SK-N-SH (cell line): Measurements from ENCODE around the gene SIN3A. TPM values are rescaled to one million over a fixed set of nuclear protein-coding genes. Genes with fewer than 3 reads are reported as not detected.

Experiments used
- CTCF ChIA-PET: fragments of 300-600, 350-600 bp; formaldehyde crosslinking; extraction: SDS; loops from one replicate; lab custom pipeline; 2021; lab: Yijun Ruan, JAX
- POLR2A ChIA-PET: fragments of 350-600 bp; sonication (Branson Sonifier 250); formaldehyde crosslinking; extraction: SDS; loops from one replicate; lab custom pipeline; 2020; ENCODE audit warnings: antibody characterized with exemption, inconsistent platforms; lab: Yijun Ruan, JAX
- DNase-seq: peaks from one replicate; pipeline ENCODE4 v3.0.0; 2012
- H2AFZ ChIP-seq: fragments of 200-600 bp; sonication (generic); 2 replicates; pipeline ENCODE4 v1.8.1; 2016; ENCODE audit warnings: antibody characterized with exemption, mild to moderate bottlenecking, low read depth
- H3F3A ChIP-seq: fragments of 200-600 bp; sonication (generic); replicated peaks from 2 replicates; pipeline ENCODE3; 2016; ENCODE audit warnings: antibody characterized with exemption, mild to moderate bottlenecking; ENCODE audit not compliant: insufficient read depth
- H3K27ac ChIP-seq, 2 experiments: fragments of 200-500 bp in 1 of 2; fragments of 200-600 bp in 1 of 2; sonication (Bioruptor generic) in 1 of 2; sonication (generic), shearing (Covaris generic) in 1 of 2; 2 replicates each; pipeline versions ENCODE4 v1.5.1 to v1.6.1; 2014 to 2016; ENCODE audit warnings: low read depth in 2 of 2, inconsistent platforms in 1 of 2, low read length in 1 of 2, mild to moderate bottlenecking in 1 of 2, mixed read lengths in 1 of 2
- H3K27me3 ChIP-seq: fragments of 200-600 bp; sonication (generic), shearing (Covaris generic); 2 replicates; pipeline ENCODE4 v1.6.1; 2016; ENCODE audit warnings: mixed run types; ENCODE audit not compliant: insufficient read depth
- H3K36me3 ChIP-seq, 2 experiments: fragments of 200-500 bp in 1 of 2; fragments of 200-600 bp in 1 of 2; sonication (Bioruptor generic) in 1 of 2; sonication (generic) in 1 of 2; replicated peaks in 1 of 2; 2 replicates each; pipeline versions ENCODE3 to v1.5.1; 2014 to 2016; ENCODE audit warnings: low read length in 1 of 2, mild to moderate bottlenecking in 1 of 2; ENCODE audit not compliant: insufficient read depth in 2 of 2, control insufficient read depth in 1 of 2
- H3K4me1 ChIP-seq, 2 experiments: fragments of 200-500 bp in 1 of 2; fragments of 200-600 bp in 1 of 2; sonication (Bioruptor generic) in 1 of 2; sonication (generic), shearing (Covaris generic) in 1 of 2; 2 replicates each; pipeline versions ENCODE4 v1.5.1 to v1.6.1; 2014 to 2016; ENCODE audit warnings: low read depth in 1 of 2, low read length in 1 of 2, mixed run types in 1 of 2; ENCODE audit not compliant: insufficient read depth in 2 of 2, control insufficient read depth in 1 of 2
- H3K4me2 ChIP-seq: fragments of 200-600 bp; sonication (generic), shearing (Covaris generic); 2 replicates; pipeline ENCODE4 v1.6.1; 2017; ENCODE audit warnings: mixed run types
- H3K4me3 ChIP-seq, 2 experiments: fragments of 200-500 bp in 1 of 2; fragments of 200-600 bp in 1 of 2; sonication (Bioruptor generic) in 1 of 2; sonication (generic), shearing (Covaris generic) in 1 of 2; 2 replicates each; pipeline versions ENCODE4 v1.5.1 to v1.8.1; 2014 to 2016; ENCODE audit warnings: low read depth in 2 of 2, inconsistent platforms in 1 of 2, low read length in 1 of 2, mild to moderate bottlenecking in 1 of 2, mixed read lengths in 1 of 2, moderate library complexity in 1 of 2
- H3K79me2 ChIP-seq: fragments of 200-600 bp; sonication (generic); 2 replicates; pipeline ENCODE4 v1.8.1; 2017; ENCODE audit warnings: mild to moderate bottlenecking; ENCODE audit not compliant: insufficient read depth
- H3K9ac ChIP-seq: fragments of 200-600 bp; sonication (generic); 2 replicates; pipeline ENCODE4 v1.6.1; 2017; ENCODE audit warnings: mixed run types
- H3K9me2 ChIP-seq: fragments of 200-600 bp; sonication (generic); 2 replicates; pipeline ENCODE4 v1.6.1; 2017; ENCODE audit warnings: mixed run types
- H3K9me3 ChIP-seq: fragments of 200-600 bp; sonication (generic); 2 replicates; pipeline ENCODE4 v1.6.1; 2017; ENCODE audit warnings: mixed run types, mild to moderate bottlenecking, moderate library complexity
- H4K20me1 ChIP-seq: fragments of 200-600 bp; sonication (generic); 2 replicates; pipeline ENCODE4 v1.6.1; 2017; ENCODE audit warnings: mild to moderate bottlenecking, mixed run types; ENCODE audit not compliant: insufficient read depth
- CHD2 ChIP-seq: fragments of 150-350 bp; IDR thresholded peaks from 2 replicates; pipeline ENCODE4 v1.6.1; 2018; ENCODE audit warnings: low read length; ENCODE audit not compliant: partially characterized antibody
- ELF1 ChIP-seq: IDR thresholded peaks from 2 replicates; pipeline ENCODE4 v1.4.0; 2012
- FOSL2 ChIP-seq: IDR thresholded peaks from 2 replicates; pipeline ENCODE4 v1.4.0; 2012; ENCODE audit warnings: low read depth, mild to moderate bottlenecking, moderate library complexity, borderline replicate concordance
- FOXJ3 ChIP-seq: sonication (generic); formaldehyde crosslinking; IDR thresholded peaks from 2 replicates; pipeline ENCODE4 v1.5.1; 2020; ENCODE audit warnings: mild to moderate bottlenecking, missing genetic modification reagents
- FOXM1 ChIP-seq: IDR thresholded peaks from 2 replicates; pipeline ENCODE4 v1.4.0; 2012; ENCODE audit warnings: low read depth, mild to moderate bottlenecking
- GATA2 ChIP-seq: sonication (generic); formaldehyde crosslinking; IDR thresholded peaks from 2 replicates; pipeline ENCODE4 v1.5.0; 2020; ENCODE audit warnings: mild to moderate bottlenecking, missing genetic modification reagents
- MXI1 ChIP-seq: IDR thresholded peaks from 2 replicates; pipeline ENCODE4 v1.6.1; 2012; ENCODE audit warnings: mild to moderate bottlenecking, low read depth, low read length, improper control_type of control experiment
- POLR2AphosphoS5 ChIP-seq: IDR thresholded peaks from 2 replicates; pipeline ENCODE4 v1.6.1; 2012; ENCODE audit warnings: low read depth, low read length
- RAD21 ChIP-seq: IDR thresholded peaks from 2 replicates; pipeline ENCODE4 v1.6.1; 2012; ENCODE audit warnings: mild to moderate bottlenecking, low read length
- RCOR1 ChIP-seq: fragments of 150-350 bp; IDR thresholded peaks from 2 replicates; pipeline ENCODE4 v1.6.1; 2017; ENCODE audit warnings: antibody characterized with exemption, low read length
- RFX5 ChIP-seq: IDR thresholded peaks from 2 replicates; pipeline ENCODE4 v1.6.1; 2012; ENCODE audit warnings: mild to moderate bottlenecking, improper control_type of control experiment, low read length
- RXRA ChIP-seq: IDR thresholded peaks from 2 replicates; pipeline ENCODE4 v1.4.0; 2012; ENCODE audit warnings: low read depth, mild to moderate bottlenecking, borderline replicate concordance
- SMC3 ChIP-seq: IDR thresholded peaks from 2 replicates; pipeline ENCODE4 v1.6.1; 2012; ENCODE audit warnings: low read depth, low read length, improper control_type of control experiment
- TAF1 ChIP-seq: IDR thresholded peaks from 2 replicates; pipeline ENCODE4 v1.6.1; 2012; ENCODE audit warnings: low read depth, mild to moderate bottlenecking, low read length, moderate library complexity, borderline replicate concordance
- TCF12 ChIP-seq: IDR thresholded peaks from 2 replicates; pipeline ENCODE4 v1.4.0; 2012
- YY1 ChIP-seq: IDR thresholded peaks from 2 replicates; pipeline ENCODE4 v1.4.0; 2012; ENCODE audit warnings: low read depth, mild to moderate bottlenecking
- WGBS: methylation state at CpG from one replicate; pipeline ENCODE4 v1.1.6; 2017; ENCODE audit warnings: low lambda C conversion rate; 5-methylcytosine and 5-hydroxymethylcytosine counted together
- polyA plus RNA-seq, 3 experiments: library from polyadenylated mRNA; depleted of rRNA; stranded (reverse); fragments of >200 nt; gene quantifications; 2 replicates each; pipeline ENCODE4 v1.2.3, GENCODE V29; 2012
- TF ChIP-seq, protein P1 (sequence below): IDR thresholded peaks from 2 replicates; pipeline ENCODE4 v1.4.0; 2012; ENCODE audit warnings: low read depth
- TF ChIP-seq, protein P2 (sequence below): IDR thresholded peaks from 2 replicates; pipeline ENCODE4 v1.4.0; 2012; ENCODE audit warnings: low read depth, borderline replicate concordance
- TF ChIP-seq, protein P3 (sequence below): IDR thresholded peaks from 2 replicates; pipeline ENCODE4; 2012
- TF ChIP-seq, protein P4 (sequence below): IDR thresholded peaks from 2 replicates; pipeline ENCODE4 v1.6.1; 2012; ENCODE audit warnings: mild to moderate bottlenecking, low read depth, low read length, moderate library complexity
- TF ChIP-seq, protein P5 (sequence below): IDR thresholded peaks from 2 replicates; pipeline ENCODE4 v1.4.0; 2012; ENCODE audit warnings: low read depth, borderline replicate concordance
- TF ChIP-seq, protein P6 (sequence below): fragments of 150-350 bp; IDR thresholded peaks from 2 replicates; pipeline ENCODE4 v1.6.1; 2016; ENCODE audit warnings: mild to moderate bottlenecking, low read depth, low read length

SIN3A gene
- polyA plus RNA-seq, 1 of the 3 experiments (the other 2 are of a cell fraction) = 32.2 TPM

DNA sequence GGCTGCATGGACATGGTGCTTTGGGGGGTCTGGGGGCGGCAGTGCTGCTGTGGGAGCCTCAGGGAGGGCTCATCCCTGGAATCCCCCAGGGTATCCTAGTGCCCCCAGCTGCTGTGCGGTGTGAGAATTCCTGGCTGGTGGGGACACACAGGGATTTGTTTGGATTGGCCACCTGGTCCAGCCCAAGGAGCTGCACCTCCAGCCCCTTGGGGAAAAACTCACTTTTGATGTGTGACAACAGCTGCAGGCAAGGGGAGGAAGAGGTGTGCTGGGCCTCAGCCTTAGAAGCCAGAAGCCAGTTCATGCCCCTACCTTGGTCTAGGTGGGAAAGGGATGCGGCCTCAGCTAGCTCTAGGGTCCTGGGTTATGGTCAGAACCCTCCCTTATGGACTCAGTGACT, 124.0 kb downstream of the SIN3A start:
- H3K79me2 ChIP-seq = no peaks in the 10 kb centered on the region
- H3K4me1 ChIP-seq = no peaks in the 10 kb centered on the region
- H2AFZ ChIP-seq = no peak overlapping the region
- no peak overlapping the region for H3K4me2 ChIP-seq
- no peaks in the 10 kb centered on the region for H3K9me3 ChIP-seq
- H3K9me2 ChIP-seq = no peaks in the 10 kb centered on the region
- no peaks in the 10 kb centered on the region for H3F3A ChIP-seq
- no peak for DNase-seq
- POLR2A ChIA-PET = no interaction called here
- TF ChIP-seq ELF1 (no peak), RFX5 (no peak), TCF12 (no peak), RCOR1 (no peak), CHD2 (no peak), YY1 (no peak), SMC3 (no peak), POLR2AphosphoS5 (no peak), MXI1 (no peak), FOXM1 (no peak), FOXJ3 (CRISPR knock-in tag) (no peak), RAD21 (no peak), RXRA (no peak), TAF1 (no peak)
- TF ChIP-seq, protein P1, sequence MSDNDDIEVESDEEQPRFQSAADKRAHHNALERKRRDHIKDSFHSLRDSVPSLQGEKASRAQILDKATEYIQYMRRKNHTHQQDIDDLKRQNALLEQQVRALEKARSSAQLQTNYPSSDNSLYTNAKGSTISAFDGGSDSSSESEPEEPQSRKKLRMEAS = no peak
- TF ChIP-seq, protein P2, sequence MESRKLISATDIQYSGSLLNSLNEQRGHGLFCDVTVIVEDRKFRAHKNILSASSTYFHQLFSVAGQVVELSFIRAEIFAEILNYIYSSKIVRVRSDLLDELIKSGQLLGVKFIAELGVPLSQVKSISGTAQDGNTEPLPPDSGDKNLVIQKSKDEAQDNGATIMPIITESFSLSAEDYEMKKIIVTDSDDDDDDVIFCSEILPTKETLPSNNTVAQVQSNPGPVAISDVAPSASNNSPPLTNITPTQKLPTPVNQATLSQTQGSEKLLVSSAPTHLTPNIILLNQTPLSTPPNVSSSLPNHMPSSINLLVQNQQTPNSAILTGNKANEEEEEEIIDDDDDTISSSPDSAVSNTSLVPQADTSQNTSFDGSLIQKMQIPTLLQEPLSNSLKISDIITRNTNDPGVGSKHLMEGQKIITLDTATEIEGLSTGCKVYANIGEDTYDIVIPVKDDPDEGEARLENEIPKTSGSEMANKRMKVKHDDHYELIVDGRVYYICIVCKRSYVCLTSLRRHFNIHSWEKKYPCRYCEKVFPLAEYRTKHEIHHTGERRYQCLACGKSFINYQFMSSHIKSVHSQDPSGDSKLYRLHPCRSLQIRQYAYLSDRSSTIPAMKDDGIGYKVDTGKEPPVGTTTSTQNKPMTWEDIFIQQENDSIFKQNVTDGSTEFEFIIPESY = no peak
- TF ChIP-seq, protein P3, sequence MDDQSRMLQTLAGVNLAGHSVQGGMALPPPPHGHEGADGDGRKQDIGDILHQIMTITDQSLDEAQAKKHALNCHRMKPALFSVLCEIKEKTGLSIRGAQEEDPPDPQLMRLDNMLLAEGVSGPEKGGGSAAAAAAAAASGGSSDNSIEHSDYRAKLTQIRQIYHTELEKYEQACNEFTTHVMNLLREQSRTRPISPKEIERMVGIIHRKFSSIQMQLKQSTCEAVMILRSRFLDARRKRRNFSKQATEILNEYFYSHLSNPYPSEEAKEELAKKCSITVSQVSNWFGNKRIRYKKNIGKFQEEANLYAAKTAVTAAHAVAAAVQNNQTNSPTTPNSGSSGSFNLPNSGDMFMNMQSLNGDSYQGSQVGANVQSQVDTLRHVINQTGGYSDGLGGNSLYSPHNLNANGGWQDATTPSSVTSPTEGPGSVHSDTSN = no peak
- H3K36me3 ChIP-seq = no peaks in the 10 kb centered on the region
- no peak overlapping the region for H3K27ac ChIP-seq
- no peaks in the 10 kb centered on the region for H4K20me1 ChIP-seq
- 33% methylated on average over 1 of the region's 3 CpGs for WGBS
- H3K9ac ChIP-seq = no peak overlapping the region
- H3K27me3 ChIP-seq = no peaks in the 10 kb centered on the region; the same call in 1 of the 2 replicates
- no peak overlapping the region for H3K4me3 ChIP-seq
- CTCF ChIA-PET = no interaction called here

DNA sequence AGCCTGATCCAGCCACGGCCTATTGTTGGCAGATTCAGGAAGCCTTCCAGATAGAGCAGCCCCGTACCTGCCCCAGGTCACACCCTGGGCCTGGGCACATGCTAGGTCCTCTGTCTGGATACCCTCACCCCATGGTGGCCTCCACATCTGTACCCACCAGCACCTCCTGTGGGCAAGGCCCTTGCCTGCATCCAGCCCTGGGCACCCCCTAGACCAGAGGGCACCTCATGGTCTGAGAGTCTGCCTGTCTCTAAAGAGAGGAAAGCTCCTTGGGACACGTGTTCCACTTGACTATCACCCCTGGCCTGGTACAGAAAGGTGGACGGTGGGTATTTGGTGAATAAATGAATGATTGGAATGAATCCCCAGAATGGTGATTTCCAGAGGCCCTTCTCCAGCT, 124.5 kb downstream of the SIN3A start:
- H3K4me3 ChIP-seq = no peak overlapping the region
- no peaks in the 10 kb centered on the region for H4K20me1 ChIP-seq
- H3K36me3 ChIP-seq = no peaks in the 10 kb centered on the region
- H3K9me2 ChIP-seq = no peaks in the 10 kb centered on the region
- no peak overlapping the region for H2AFZ ChIP-seq
- no peak overlapping the region for H3K4me2 ChIP-seq
- no peak overlapping the region for H3K9ac ChIP-seq
- no peaks in the 10 kb centered on the region for H3K9me3 ChIP-seq
- DNase-seq = no peak
- 50% methylated on average over 4 of the region's 4 CpGs for whole genome bisulfite sequencing
- H3K4me1 ChIP-seq = no peaks in the 10 kb centered on the region
- ChIA-PET CTCF (no interaction called here), POLR2A (no interaction called here)
- no peak overlapping the region for H3K27ac ChIP-seq
- H3K79me2 ChIP-seq = no peaks in the 10 kb centered on the region
- H3F3A ChIP-seq = no peaks in the 10 kb centered on the region
- no peaks in the 10 kb centered on the region; the same call in 1 of the 2 replicates for H3K27me3 ChIP-seq
- TF ChIP-seq, protein P4, sequence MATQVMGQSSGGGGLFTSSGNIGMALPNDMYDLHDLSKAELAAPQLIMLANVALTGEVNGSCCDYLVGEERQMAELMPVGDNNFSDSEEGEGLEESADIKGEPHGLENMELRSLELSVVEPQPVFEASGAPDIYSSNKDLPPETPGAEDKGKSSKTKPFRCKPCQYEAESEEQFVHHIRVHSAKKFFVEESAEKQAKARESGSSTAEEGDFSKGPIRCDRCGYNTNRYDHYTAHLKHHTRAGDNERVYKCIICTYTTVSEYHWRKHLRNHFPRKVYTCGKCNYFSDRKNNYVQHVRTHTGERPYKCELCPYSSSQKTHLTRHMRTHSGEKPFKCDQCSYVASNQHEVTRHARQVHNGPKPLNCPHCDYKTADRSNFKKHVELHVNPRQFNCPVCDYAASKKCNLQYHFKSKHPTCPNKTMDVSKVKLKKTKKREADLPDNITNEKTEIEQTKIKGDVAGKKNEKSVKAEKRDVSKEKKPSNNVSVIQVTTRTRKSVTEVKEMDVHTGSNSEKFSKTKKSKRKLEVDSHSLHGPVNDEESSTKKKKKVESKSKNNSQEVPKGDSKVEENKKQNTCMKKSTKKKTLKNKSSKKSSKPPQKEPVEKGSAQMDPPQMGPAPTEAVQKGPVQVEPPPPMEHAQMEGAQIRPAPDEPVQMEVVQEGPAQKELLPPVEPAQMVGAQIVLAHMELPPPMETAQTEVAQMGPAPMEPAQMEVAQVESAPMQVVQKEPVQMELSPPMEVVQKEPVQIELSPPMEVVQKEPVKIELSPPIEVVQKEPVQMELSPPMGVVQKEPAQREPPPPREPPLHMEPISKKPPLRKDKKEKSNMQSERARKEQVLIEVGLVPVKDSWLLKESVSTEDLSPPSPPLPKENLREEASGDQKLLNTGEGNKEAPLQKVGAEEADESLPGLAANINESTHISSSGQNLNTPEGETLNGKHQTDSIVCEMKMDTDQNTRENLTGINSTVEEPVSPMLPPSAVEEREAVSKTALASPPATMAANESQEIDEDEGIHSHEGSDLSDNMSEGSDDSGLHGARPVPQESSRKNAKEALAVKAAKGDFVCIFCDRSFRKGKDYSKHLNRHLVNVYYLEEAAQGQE = no peak
- no peak for TF ChIP-seq POLR2AphosphoS5
- TF ChIP-seq RFX5 = no peak
- no peak for TF ChIP-seq FOXM1
- no peak for TF ChIP-seq FOSL2
- TF ChIP-seq, protein P5, sequence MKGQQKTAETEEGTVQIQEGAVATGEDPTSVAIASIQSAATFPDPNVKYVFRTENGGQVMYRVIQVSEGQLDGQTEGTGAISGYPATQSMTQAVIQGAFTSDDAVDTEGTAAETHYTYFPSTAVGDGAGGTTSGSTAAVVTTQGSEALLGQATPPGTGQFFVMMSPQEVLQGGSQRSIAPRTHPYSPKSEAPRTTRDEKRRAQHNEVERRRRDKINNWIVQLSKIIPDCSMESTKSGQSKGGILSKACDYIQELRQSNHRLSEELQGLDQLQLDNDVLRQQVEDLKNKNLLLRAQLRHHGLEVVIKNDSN = no peak
- TF ChIP-seq, protein P6, sequence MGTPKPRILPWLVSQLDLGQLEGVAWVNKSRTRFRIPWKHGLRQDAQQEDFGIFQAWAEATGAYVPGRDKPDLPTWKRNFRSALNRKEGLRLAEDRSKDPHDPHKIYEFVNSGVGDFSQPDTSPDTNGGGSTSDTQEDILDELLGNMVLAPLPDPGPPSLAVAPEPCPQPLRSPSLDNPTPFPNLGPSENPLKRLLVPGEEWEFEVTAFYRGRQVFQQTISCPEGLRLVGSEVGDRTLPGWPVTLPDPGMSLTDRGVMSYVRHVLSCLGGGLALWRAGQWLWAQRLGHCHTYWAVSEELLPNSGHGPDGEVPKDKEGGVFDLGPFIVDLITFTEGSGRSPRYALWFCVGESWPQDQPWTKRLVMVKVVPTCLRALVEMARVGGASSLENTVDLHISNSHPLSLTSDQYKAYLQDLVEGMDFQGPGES = no peak
- no peak for TF ChIP-seq GATA2 (CRISPR knock-in tag)
- no peak for TF ChIP-seq ELF1
